NCI-H345 treated with DMSO at 0.1 percent for 48 hours (cell line): Measurements from ENCODE around the gene FOXD1.

Experiments
- DNase-seq: peaks from one replicate; lab custom pipeline; 2025; ENCODE audit not compliant: unreplicated experiment; lab: John Stamatoyannopoulos, UW

The FOXD1 gene

GRCh38 chr5:73441378-73441777, 7.2 kb downstream of the FOXD1 start:
- DNase-seq, result no peak

- DNase-seq, result no peak
These were observed 8.3 kb downstream of the FOXD1 start for GRCh38 chr5:73440262-73440661.

- DNase-seq, result no peak
These were observed 9.7 kb downstream of the FOXD1 start for GRCh38 chr5:73438645-73439470.

- no peak for DNase-seq
These were observed 10.6 kb downstream of the FOXD1 start for GRCh38 chr5:73437777-73438644.

GRCh38 chr5:73437101-73437776, 11.3 kb downstream of the FOXD1 start:
- no peak for DNase-seq

- DNase-seq, result no peak
These were observed 12.0 kb downstream of the FOXD1 start for GRCh38 chr5:73436535-73437100.

GRCh38 chr5:73435759-73436534, 12.6 kb downstream of the FOXD1 start:
- DNase-seq, result no peak

GRCh38 chr5:73434907-73435306, 13.7 kb downstream of the FOXD1 start:
- DNase-seq, result no peak

GRCh38 chr5:73434461-73434860, 14.1 kb downstream of the FOXD1 start:
- no peak for DNase-seq

GRCh38 chr5:73433982-73434342, 14.6 kb downstream of the FOXD1 start:
- no peak for DNase-seq

GRCh38 chr5:73433272-73433981, 15.2 kb downstream of the FOXD1 start:
- DNase-seq, result no peak

GRCh38 chr5:73431204-73431851, 17.2 kb downstream of the FOXD1 start:
- no peak for DNase-seq

- no peak for DNase-seq
These were observed 22.5 kb downstream of the FOXD1 start for GRCh38 chr5:73426034-73426433.

- DNase-seq, result no peak
These were observed 24.0 kb downstream of the FOXD1 start for GRCh38 chr5:73424556-73424977.

- DNase-seq, result no peak
These were observed 26.4 kb downstream of the FOXD1 start for GRCh38 chr5:73422164-73422563.

GRCh38 chr5:73420666-73421065, 27.9 kb downstream of the FOXD1 start:
- no peak for DNase-seq

GRCh38 chr5:73419465-73420390, 28.8 kb downstream of the FOXD1 start:
- no peak for DNase-seq

GRCh38 chr5:73419117-73419464, 29.5 kb downstream of the FOXD1 start:
- DNase-seq, result no peak
